EH (cell line): ENCODE results near the gene HIVEP1.
"Not testable (repeated sequence)": the region's sequence is repeated elsewhere in the genome, so short reads cannot be mapped to it uniquely, and the experiment has no call there.

ENCODE experiments used
- DNase-seq: peaks from one replicate; pipeline ENCODE4 v3.0.0-alpha.2; 2015; ENCODE audit warnings: low read depth

Gene HIVEP1

DNA sequence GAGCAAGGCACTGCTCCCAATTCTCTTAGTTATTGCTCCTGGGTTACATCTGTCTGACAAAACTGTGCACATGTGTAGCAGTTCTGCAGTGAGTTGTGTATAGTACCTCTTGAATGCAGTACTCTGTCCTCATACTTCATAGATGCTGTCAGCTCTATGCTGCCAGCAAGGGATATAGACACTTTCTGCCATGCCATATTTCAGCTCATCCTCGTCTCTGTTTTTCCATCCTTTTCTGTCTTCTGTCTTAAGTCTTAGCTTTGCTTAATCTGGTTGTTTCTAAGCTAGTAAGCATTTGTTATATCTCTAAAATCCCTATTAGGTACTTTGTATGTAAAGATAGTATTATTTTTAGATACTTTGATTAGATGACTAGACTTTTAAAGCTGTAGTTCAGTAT is 76.4 kb downstream of the HIVEP1 start:
- DNase-seq, result no peak

DNA sequence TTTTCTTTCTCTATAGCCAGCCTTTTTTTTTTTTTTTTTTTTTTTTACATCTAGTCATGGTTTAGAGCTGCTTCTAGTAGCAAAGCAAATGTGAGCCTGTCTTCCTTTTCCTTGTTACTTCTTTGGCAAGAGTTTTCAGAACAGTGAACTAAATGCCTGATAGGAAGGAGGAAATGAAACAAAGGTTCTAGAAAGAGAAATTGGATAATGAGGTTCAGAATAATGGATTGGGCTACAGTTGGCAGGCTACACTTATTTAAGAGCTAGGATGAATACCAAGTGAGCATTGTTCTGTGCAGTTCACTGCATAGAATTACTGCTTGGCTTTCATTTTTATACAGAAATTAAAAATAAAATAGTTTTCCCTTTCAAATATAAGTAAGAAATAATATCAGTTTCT is 78.6 kb downstream of the HIVEP1 start:
- DNase-seq, result no peak

GRCh38 chr6:12092762-12093161 is 80.7 kb downstream of the HIVEP1 start:
- no peak for DNase-seq

DNA sequence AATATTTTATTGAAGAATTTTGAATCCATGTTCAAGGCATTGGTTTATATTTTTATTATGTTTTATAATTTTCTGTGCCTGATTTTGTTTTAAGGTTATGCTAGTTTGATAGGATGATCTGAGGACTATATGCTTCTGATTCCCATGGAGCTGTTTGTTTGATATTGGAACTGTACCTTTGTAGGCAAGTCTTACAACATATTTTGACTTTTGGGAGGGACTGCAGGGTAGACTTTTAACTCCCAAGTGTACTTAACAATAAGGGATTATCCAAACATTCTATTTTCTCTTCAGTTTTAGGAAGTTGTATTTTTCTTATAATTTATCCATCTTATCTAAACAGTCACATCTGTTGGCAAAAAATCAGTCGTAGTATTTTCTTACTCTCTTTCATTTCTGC is 82.6 kb downstream of the HIVEP1 start:
- no peak for DNase-seq

DNA sequence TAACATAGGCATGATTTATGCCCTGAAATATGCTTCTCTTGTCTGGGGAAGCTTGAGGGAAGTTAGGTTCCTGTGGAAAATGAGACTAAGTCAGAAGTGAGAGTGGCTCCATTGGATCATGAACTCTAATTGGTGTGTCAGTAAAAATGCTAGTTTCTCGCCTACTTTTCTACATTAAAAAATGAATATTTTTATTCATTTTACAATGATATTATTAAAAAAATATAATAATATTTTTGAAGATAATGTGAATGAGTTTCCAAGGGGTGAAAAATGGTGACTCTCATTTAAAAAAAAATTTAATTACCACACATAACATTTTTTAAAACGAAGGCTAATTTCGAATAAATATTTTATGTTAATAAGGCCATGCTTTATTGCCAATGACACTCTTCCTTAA is 84.2 kb downstream of the HIVEP1 start:
- DNase-seq, result no peak

DNA sequence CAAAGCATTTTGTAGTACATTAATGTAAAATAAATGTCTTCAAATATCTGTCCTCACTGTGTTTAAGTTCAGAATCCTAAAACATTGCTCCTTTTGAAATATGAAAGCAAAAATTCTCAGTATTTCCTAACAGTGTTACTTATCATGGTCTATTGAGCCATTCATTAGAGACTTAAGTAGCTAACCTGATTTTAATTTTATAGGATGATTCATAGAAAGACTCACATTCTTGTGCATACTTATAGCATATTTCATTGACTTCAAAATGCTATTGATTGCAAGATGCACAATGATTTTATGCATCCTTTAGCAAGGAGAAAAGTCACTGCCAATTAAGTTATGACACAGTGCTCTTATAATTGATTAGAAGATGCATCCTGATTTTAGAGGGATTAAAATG is 85.7 kb downstream of the HIVEP1 start:
- DNase-seq, result peak; percentile 54

DNA sequence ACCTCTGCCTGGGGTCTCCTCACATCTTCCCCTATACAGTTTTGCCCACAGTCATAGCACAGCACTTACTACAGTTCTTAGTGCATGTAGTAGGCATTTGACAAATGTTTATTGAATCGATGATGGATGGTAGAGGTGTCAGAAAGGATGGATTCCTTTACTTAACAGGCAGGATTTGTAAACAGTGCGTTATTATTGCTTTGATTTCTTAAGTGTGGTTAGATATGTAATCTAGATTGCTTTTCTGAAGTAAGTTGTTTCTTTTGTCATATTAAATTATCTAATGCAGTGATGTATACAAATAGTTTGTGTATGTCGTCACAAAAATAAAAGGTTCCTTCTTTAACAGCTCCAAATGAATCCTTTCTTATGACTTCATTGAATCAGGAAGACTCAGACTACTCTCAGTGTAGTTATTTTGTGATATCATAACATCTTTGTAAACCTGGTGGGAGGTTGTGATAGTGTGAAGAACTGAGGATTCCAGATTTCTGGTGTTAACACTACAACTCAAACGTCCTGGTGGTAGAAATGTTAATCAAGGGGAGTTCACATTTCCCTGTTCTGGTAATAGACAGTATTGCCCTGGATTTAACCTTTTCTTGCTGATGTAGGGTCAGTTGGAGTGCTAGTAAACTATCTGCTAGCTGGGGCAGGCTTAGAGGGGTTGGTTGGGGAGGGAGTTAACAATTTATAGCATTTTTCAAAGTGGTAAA is 87.7 kb downstream of the HIVEP1 start:
- DNase-seq, result no peak

- DNase-seq, result no peak
These were observed 88.9 kb downstream of the HIVEP1 start for GRCh38 chr6:12101048-12101447.

- no peak for DNase-seq
These were observed 89.7 kb downstream of the HIVEP1 start for GRCh38 chr6:12101653-12102312.

- DNase-seq, result no peak
These were observed 90.2 kb downstream of the HIVEP1 start for GRCh38 chr6:12102350-12102749.

DNA sequence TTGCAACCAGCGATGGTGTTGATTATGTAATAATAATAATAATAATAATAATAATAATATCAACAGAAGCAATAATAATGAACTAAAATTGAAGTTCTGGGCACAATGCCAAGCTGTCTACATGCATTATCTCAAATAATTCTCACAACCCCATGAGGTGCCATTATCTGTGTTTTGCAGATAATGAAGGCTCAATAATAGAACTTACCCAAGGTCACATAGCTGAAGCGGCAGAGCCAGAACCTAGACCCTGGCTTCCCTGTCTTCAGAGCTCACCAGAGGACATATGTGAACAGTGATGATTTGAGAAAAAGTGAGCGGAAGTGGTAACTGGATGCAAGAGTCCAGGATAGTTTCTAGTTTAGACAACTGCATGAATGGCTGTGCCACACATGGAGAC is 91.0 kb downstream of the HIVEP1 start:
- DNase-seq, result no peak

- no peak for DNase-seq
These were observed 93.2 kb downstream of the HIVEP1 start for GRCh38 chr6:12105271-12105670.

GRCh38 chr6:12108376-12108775 is 96.3 kb downstream of the HIVEP1 start:
- not testable (repeated sequence) for DNase-seq

DNA sequence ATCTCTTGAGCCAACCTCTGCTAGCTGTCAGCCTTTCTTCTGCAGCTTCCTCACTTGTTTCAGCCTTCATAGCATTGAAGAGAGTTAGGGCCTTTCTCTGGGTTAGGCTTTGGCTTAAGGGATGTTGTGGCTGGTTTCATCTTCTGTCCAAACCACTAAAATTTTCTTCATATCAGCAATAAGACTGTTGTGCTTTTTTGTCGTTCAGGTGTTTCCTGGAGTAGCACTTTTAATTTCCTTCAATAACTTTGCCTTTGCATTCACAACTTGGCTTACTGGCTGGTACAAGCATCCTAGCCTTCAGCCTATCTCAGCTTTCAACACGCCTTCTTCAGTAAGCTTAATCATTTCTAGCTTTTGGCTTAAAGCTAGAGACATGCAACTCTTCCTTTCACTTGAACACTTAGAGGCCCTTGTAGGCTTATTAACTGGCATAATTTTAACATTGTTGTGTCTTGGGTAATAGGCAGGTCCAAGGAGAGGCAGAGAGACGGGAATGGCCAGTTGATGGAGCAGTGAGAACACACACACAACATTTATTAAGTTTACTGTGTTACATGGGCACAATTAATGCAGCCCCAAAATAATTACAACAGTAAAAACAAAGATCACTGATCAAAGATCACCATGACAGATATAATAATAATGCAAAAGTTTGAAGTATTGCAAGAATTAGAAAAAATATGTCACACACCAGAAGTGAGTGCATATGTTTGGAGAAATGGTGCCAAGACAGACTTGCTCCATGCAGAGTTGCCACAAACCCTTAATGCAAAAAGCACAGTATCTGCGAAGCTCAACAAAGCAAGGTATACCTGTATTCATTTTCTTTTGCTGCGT is 98.6 kb downstream of the HIVEP1 start:
- no peak for DNase-seq

DNA sequence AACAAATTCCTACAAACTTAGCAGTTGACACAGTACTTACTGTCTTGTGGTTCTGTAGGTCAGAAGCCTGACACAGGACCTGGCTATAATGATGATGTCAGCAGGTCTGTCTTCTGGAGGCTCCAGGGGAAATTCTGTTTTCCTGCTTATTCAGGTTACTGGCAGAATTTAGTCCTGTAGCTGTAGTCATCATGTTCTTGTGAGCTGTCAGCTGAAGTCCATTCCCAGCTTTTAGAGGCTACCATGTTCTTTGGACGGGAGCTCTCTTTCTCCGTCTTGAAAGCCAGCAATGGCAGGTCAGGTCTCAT is 99.2 kb downstream of the HIVEP1 start:
- no peak for DNase-seq

GRCh38 chr6:12112540-12113189 is 100.6 kb downstream of the HIVEP1 start:
- DNase-seq, result peak; percentile 4

- peak; percentile 83 for DNase-seq
These were observed 101.1 kb downstream of the HIVEP1 start for GRCh38 chr6:12113190-12113577.

- DNase-seq, result no peak
These were observed 102.0 kb downstream of the HIVEP1 start for GRCh38 chr6:12114055-12114503.

DNA sequence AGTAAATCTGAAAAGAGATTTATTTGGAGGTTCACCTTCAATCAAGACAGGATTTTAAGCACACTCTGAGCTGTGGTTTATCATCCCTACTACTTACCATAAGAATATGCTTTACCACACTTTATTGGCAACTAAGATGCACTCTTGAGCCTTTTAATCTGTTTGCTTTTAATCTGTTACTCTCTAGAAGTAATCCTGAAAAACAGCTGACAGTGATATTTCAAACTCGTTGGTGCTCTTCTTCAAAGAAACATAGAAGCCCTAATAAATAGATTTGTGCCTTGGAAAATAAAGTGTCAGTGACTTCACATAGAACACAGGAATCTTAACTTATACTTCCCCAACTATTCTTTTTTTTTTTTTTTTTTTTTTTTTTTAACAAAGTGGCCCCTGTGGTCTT is 102.9 kb downstream of the HIVEP1 start:
- DNase-seq, result no peak

- no peak for DNase-seq
These were observed 103.4 kb downstream of the HIVEP1 start for GRCh38 chr6:12115492-12115891.

DNA sequence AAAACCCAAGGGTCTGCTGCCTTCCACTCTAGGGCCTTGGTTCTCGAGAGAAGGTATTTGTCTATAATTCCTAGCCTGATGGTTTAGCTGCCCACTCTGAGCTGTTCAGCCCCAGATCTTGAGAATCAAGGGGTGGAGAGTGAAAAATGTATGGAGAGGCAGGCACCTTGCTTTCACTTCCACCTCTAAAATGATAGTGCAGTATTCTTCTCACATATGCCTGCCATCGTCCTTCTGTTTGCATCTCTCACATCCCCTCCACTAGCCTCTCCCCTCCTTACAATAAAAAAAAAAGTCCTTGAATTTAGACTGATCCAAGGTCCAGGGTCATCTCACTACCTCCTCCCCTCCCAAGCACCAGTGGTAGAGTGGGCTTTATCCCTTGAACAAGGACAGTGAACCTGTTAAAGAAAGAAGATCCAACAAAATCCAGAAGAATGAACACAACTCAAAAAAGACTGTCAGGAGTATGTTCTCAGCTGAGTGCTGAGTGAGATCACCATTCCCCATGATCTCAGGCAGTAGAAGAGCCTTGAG is 104.2 kb downstream of the HIVEP1 start:
- DNase-seq, result no peak

- DNase-seq, result no peak
These were observed 104.9 kb downstream of the HIVEP1 start for GRCh38 chr6:12116978-12117377.
